GM18520 (cell line): ENCODE data around the gene TNC.

Experiments
- ATAC-seq: cut with Tn5 transposase; IDR thresholded peaks from one replicate; pipeline ENCODE4 v1.9.1; 2021; ENCODE audit not compliant: unreplicated experiment

Gene TNC

DNA sequence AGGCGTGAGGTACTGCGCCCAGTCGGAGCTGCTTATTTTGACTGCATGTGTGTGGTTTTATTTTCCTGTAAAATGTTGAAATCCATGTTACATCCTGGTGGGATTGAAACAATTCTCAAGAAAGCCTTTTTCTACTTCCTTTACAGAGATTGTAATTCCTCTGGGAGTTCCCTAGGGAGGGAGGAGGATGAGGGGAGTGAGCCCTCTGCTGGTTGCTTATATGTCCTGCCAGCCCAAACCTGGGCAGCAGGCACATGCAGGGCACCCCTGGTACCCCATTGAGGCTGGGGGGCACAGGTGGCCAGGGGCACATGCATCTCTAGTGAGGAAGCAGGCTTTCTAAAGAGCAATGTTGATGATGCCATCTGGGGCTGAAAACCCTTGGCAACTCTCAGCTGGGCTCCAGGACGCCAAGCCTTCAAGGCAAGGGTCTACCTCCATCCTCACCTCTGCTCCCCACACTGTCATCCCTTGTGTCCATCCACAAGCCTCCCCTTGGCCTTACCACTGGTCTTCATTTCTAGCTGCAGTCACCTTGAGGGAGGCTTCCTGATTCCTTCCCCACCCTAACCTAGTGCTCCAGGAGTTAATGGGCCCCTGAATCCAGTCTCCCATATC is 102.8 kb downstream of the TNC start:
- no peak for ATAC-seq

DNA sequence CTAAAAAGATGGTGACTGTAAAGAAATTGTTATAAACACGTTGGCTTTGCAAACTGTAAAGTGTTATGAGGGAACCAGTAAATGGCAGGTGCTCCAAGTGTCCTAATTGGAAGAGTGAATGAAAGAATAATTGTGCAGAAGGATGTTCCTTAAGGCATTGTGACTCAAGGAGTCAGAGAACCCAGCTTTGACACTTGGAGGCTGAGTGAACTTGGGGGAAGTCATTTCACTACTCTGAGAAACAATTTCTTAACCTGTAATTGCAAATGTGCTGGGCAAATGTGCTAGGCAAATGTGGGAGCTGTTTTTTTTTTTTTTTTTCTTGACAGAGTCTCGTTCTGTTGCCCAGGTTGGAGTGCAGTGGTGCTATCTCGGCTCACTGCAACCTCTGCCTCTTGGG is 103.5 kb downstream of the TNC start:
- ATAC-seq: no peak

DNA sequence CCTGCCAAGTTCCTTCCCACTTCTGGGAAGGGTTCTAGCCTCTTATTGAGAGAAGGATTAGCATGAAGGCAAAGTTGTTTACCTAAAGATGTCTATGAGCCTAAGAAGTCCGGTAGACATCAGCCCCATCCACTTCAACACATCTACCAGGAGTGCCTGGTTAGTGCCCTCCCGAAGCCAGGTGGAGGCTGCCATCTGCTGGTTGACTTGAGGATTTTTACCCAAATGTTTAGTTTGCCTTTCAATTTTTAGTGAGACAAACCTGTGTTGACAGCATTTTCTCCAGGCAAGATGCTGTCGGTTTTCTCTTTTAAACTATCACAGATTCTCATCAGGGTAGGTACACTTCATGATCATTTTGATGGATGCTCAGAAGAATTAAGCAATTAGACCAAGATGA is 104.0 kb downstream of the TNC start:
- ATAC-seq: peak; percentile 66

DNA sequence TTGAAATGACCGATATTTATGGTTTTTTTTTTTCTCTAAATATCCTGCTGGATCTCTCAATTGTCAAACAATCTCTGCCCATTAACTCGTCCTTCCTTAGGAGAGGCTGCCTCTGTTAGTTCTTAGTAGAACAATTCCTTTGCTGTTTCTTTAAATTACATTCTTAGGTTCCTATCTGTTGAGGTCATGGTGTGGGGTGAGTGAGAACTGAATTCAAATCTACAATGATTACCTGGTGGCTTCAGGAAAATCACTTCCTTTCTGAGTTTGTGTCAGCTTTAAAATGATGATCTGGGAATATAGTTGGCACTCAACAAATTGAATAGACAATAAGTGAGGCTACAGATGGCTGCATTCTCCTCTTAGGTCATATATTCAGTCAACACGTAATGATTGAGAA is 105.5 kb downstream of the TNC start:
- ATAC-seq: no peak

DNA sequence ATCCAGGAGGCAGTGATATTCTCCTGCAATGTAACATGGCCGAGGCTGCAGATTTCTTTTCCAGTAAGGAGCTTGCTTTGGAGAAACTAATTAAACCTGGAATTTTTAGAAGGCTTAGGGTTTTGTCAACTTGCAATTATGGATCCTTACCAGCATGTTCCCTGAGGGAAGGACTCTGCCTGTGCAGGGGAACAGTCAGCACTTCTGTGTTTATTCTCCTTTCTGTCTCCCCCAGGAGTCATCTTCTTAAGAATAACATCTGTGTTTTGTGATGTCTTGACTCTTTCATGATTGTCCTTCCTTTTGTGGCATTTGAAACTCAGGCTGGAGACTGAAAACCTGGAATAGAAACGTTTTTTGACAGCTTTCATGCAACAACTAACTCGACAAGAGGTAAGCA is 107.1 kb downstream of the TNC start:
- ATAC-seq: no peak

DNA sequence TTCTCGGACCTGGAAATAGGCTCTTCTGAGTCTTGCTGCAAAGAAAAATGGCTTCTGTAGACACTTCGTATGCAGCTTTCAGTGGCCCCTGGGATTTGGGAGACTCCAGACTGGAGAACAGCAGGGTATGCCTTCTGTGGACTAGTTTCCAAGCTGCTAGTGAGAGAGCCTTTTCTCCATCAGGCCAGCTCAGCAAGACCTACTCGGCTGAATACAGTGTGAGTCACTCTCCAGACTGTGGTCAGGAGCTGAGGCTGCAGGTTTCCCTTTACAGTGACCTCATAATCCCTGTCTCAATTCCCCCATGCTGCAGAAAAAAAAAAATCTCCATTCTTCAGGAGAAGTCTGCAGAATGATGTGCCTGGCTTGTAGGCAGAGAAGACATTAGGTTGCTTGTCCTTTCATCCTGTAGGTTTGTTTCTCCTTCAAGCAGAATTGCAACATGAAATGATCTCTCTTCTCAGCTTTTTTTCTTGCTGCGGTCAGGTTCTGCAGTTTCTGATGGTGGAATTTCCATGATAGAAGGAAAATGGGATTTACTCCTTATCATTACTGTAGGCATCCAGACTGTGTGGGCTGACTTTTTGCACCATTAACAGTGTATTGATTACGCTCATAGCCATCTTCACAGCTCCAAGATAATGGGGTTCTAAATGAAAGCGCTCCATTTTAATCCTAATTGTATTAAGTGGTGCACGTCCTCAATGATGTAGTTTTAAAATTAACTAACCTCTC is 109.3 kb downstream of the TNC start:
- ATAC-seq: no peak

DNA sequence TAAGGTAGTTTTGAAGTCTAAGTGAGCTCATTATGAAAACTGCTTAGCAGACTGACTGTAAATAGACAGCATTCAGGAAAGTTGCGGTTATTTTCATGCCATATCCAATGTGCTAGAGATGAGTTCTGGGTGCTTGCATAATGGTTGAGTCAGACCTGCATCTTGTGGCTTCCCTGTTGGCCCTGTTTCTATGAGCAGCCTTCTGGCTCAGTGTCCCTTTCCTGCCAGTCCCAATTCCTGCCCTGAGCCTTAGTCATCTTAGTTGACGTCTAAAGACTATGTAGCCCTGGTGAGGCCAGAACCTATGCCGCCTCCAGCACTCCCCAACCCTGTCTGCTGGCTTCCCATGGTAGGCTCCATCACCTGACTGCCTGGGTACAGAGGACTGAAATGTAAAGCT is 111.3 kb downstream of the TNC start:
- ATAC-seq: no peak

DNA sequence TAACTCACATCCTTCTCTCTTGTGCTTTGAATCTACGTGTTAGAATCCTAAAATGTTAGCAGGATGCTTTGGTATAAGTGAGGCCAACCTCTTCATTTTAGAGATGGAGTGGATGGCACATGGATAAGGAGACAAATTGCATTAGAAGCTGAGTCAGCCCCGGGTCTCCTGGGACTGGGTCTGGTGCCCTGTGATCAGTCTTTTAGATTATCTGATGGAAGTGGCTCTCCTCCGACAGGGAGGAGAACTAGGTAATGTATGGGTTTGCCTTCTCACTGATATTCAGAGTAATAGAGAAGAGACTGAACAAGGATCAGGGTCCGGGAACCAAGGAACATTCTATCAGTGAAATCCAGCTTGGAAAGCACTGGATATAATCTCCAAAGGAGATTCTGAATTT is 112.6 kb downstream of the TNC start:
- ATAC-seq: no peak

DNA sequence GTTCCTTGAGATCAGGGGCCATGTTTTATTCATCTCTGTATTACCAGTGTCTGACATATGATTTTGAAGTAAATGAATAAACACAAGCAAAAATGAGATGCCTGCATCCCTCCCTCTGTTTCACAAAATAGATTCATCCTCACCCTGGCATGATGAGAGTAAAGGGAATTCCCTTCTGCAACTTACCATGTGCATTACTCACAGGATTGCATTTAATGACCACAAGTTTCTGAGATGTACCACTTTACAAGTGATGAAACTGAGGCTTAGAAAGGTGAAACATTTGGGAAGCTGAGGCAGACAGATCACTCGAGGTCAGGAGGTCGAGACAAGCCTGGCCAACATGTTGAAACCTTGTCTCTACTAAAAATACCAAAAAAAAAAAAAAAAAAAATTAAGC is 113.4 kb downstream of the TNC start:
- no peak for ATAC-seq

DNA sequence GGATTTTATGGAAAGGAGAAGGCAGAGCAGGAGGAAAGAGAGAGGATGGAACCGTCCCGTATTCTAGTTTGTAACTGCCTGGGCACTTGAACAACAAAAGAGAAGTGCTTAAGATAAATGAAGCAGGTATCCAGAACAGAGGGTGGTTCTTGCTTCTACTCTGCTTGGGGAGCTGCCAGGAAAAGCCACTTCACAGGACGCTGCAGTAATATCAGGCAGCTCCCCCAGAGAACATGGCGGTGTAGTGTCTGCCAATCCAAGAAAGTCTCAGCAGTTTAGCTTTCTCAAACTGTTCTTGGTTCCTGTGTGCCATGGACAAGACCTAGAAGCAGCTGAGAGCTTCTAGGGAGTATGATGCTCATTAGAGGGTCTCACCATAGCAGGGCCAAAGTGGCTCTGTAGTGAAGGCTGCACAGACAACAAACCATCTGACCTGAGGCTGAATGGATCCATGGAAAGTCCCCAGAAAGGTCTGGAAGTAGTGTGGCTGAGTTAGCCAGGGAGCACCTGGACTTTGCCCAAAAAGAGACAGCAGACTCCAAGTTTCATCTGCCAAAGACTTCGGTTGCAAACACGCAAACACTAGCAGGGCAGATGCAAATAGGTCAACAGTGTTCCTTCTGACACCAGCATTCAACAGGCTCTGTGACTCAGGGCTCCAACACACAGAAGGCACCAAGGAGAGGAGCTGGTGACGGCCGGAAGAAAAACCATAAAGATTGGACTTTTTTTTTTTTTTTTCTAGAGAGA is 115.4 kb downstream of the TNC start:
- ATAC-seq: no peak

DNA sequence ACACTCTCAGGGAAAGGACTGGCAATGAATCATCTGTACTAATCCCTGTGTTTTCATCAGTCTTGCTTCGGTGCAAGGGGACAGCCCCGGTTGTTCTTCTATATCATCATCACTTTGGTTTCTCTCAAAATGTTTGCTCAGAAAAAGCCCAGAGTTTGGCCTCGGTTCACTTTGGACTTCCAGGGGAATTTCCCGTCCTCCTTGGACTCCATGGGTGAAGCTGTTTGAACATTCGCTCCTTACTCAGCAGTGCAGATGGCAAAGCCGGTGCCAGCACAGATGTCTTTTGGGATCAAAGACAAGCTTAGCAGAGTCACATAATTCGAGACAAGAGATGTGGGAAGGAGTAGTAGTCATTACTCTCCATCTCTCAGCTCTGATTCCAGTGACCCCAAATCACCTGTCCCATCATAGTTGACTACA is 117.7 kb downstream of the TNC start:
- ATAC-seq: no peak

DNA sequence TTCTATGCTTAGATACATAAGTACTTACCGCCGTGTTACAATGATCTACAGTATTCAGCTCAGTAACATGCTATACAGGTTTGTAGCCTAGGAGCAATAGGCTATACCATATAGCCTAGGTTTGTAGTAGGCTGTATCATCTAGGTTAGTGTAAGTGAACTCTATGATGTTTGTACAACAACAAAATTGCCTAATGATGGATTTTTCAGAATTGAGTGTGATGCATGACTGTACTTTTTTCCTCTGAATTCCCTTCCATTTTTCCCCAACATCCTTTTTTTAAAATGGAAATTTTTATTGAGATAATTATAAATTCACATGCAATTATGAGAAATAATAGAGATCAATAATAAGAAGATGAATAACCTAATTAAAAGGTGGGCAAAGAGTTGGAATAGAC is 119.6 kb downstream of the TNC start:
- ATAC-seq: no peak

DNA sequence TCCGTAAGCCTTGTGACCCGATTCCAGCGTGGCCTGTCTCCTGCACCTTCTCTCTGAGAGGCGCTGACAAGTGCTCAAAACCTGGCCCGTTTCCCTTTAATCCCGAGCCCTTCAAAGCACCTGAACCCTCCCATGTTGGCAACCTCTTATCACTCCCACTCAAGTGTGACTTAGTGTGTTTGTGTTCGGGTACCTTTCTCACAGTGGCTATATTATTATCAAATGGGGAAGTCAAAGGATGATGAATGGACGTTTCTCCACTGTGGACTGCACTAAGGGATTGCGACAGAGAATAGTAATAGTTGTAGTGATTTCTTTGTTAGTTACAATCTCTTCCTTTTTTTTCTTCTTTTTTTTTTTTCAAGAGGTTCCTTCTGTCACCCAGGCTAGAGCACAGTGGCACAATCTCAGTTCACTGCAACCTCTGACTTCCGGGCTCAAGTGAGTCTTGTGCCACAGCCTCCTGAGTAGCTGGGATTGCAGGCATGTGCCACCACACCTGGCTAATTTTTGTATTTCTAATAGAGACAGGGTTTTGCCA is 122.2 kb downstream of the TNC start:
- no peak for ATAC-seq

DNA sequence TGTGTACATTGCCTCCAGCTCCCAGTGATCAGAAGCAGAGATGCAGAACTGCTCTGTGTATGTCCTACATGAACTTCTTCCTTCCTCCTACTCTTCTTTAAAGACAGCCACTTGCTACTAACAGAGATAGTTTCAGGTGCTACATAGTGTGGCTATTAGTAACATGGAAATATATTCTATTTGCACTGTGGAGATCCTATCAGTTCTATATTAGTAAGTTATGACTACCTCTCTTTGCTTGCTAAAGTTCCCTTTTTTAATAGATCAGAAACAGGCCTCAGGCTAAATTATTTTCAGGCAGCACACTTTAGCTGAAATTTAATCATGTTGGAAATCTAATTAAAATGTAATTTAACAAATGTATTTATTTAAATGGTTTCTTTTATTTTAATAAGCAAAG is 123.2 kb downstream of the TNC start:
- no peak for ATAC-seq

DNA sequence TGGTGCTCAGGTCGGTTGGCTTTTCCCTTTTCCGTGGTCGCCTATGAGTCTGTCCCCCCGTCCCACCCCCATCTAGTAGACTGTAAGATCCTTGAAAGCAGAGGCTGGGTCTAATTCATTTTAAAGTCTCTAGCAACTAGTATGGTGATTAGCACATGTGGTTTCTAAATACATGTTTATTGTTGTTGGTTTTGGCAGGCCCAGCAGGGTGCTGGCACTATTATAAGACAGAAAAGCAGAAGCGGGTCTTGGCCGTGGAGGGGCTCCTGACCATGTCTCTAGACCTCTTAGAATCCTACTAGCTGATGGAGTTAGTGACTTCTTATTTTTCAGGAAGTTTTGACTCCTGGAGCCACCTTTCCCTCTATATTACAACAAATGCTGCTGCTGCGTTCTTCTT is 126.1 kb downstream of the TNC start:
- ATAC-seq: no peak

DNA sequence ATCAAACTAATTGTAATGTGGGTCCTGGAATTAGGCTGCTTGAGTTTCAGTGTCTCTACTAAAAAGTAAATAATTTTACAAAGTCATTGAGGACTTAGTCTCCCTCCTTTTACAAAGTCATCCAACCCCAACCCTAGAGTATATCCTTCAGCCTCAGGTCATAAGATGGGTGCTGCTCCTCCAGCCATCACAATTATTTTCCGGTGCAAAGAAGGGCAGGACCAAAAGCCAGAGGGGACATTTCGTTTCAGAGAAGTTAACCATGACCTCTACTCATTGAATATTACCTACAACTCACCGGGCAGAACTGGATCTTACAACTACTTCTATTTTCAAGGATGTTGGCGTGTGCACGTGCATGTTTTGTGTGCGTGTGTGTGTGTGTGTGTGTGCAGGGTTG is 127.1 kb downstream of the TNC start:
- ATAC-seq: no peak

DNA sequence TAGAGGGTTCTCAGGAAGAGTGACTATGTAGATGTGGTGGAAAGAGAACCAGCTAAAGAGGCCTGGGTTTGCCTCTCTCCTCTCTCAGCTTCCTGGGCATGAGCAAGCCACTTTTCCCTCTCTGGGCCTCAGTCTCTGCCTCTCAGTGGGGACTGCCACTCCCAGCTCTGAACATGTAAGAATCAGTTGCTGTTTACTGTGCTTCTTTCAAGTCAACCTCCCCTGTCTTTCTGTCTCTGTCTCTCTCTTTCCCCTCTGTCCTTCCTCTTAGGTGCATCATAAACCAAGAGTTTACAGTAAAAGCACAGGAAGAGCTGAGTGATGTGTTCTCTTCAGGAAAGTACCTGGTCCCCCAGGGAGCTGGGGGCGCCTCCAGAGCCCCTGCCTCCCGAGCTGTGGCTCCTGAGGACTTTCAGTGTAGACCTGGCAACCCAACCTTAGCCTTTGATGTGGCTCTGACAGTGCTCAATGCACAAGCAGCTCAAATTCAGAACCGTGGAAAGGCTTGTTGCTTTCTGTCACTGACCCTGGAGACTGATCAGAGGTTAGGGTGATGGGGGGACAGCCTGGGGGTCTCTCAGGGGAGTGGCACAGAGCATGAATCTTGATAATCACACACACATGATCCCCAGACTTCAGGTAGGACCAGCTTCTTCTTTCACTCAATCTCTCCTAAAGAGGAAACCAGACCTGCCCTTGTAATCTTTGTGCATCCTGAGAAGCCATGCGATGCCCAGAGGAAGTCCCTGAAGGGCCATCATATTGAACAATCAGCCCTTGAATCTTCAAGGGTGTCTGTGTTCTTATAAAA is 128.2 kb downstream of the TNC start:
- no peak for ATAC-seq

DNA sequence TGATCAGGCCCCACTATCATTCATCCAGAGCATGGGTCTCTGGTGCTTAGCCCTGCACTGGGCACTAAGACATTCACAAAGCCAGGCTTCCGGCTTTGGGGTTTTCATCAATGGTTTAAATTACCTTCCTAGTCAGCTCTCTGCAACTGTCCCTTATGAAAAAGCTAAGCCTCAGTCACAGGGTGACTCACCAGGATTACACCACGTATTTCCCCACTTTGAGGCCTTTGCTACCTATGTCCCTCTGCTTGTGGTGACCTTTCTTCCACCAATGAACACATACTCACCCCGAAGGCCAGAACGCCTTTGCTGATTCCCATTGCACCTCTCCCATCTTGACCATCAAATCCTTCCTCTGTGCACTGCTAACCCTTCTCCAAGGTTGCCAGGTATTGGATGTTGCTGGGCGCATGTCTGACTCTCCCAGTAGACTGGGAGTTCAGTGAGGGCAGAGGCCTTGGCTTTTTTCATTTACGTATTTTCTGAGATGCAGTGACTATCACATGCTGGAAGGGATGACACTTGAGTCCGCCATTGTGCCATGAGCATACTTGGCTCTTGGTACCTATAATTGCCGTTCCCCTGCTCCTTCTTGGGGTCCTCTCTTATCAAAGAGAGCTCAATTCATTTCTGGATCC is 128.9 kb downstream of the TNC start:
- ATAC-seq: peak; percentile 60

DNA sequence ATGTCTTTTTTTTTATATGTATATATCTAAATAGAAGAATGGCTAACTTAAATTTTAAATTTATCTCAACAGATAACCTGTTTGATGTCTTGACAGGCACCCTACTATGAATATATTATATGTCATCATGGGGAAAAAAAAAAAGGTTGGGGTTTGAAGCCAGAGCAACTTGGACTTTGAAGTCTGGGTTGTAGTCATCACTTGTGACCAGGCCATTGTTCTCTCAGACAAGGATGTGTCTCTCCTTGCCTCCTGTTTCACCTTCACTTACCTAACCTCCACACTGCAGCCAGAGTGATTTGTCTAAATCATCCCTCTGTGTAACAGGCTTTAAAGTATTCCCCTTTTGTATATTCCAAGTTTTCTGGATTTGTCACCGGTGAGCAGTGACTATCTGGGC is 130.8 kb downstream of the TNC start:
- ATAC-seq: no peak

DNA sequence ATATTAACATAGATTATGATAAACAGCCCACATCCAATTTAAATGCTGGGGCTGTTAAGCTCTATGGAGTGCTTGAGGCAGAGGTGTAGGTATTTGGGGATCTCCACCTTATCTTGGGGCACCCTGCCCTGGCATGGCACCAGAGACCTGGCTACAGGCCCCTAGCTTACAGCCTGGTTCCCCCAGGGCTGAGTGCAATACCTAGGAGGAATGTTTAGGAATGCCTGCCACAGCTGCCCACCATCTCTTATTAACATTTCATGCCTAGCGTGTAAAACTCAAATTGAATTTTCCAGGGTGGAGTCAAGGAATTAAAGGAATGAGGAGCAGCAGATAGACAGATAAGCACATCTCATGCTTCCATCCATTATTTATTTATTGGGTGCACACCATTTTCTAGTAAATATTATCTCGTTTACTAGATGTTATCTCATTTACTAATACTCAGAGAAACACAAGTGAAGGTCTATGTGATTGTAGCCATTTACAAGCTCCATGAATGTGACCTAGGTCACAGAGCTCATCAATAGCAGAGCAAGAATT is 131.9 kb downstream of the TNC start:
- ATAC-seq: no peak
